NCI-H187 (cell line): ENCODE data around the gene MX1.

Experiments used
- DNase-seq, 2 experiments: peaks; one replicate each; lab custom pipeline; 2025; lab: John Stamatoyannopoulos, UW

MX1 gene

GRCh38 chr21:41460578-41461527, 34.8 kb downstream of the MX1 start:
- no peak for DNase-seq

- DNase-seq, result no peak
Measured at GRCh38 chr21:41465176-41465781, 39.2 kb downstream of the MX1 start.

GRCh38 chr21:41466024-41466820, 40.2 kb downstream of the MX1 start:
- no peak for DNase-seq

DNA sequence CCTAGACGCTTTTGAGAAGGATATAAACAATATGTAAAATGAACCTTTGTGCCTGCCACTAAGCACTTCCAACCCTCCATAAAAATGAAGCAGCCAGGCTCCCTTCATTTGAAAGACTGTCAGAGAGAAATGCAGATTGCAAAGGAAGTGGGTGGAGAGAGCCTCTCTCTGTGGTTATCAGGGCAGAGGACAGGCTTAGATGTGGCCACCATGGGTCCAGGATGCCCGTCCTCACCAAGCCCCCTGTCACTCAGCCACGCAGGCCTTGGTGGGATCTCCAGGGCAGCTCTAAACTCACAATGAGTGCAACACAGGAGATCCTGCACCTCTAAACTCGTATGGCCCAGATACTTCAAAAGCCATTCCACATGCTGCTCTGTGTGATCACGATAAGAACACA, 44.0 kb downstream of the MX1 start:
- no peak for DNase-seq

DNA sequence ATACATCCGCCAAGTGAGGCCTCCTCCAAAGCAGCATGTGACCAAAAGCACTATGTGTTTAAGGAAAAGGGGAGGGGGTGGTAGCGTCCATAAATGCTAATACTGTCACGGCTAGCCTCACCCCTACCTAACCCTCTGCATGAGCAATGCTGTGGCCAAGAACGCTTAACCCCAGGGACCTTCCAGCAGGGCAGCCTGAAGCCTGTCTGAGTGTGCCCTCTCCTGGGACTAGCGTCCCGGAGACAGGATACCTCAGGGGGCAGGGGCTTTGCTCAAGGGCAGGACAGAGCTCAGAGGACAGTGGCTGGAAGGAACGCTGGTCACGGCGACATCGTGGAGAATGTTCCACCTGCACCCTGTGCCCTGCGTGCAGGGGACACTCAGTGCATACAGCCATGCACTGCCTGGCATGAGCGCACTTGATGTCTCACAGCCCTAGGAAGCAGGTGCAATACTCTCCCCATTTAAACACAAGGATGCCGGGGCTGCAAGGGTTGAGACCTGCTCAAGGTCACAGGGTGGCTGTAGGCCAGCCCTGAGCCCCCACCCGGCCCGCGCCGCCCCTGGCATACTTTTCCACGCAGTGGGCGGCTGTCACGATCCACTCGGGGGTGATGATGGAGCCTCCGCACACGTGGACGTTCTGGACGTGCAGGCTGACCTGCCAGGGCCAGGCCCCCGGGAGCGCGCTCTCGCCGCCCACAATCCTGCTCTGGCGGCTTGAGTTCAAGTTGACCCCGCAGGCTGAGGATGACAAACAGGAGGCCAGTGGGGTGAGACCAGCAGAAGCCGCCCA, 46.9 kb downstream of the MX1 start:
- no peak for DNase-seq

- no peak for DNase-seq
Measured at GRCh38 chr21:41475714-41476420, 49.8 kb downstream of the MX1 start.

GRCh38 chr21:41477641-41478318, 51.7 kb downstream of the MX1 start:
- peak in 1 of 2 experiments; percentile 19 for DNase-seq

DNA sequence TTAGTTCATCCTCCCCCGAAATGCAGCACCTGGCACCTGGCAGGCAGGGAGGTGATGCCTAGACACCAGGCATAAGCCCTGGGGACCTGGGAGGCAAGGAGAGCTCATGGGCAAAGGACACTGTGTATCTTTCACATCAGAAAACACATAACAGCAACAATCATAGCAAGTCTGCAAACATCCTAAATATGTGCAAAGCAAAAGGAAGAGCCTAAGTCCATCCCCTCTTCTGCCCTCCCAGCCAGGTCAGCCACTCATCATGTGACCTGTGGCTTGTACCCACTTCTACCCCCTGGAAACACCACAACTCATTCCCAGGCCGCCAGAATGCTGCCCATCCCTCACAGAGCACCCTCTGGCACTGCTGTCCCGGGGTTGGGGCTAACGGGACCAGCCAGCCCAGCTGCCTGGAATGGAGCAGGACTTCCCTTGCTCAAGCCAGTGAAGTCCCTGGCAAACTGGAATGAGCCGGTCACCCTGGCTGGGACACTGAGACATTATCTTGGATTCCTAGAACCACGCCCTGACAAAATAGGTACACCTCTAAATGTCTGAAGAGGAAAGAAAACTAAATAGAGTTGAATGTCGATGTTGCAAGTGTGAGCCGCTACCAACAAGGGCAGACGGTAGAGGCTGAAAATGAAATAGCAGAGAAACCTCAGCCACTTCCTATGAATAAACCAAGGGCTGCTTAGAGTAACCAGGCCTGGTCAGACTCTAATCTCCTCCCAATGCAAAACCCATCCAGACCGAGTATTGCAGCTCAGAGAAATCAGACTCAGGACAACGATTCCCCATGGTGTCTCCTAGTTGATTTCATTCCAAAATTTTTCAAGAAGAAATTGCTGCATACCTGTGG, 52.5 kb downstream of the MX1 start:
- DNase-seq, result no peak

DNA sequence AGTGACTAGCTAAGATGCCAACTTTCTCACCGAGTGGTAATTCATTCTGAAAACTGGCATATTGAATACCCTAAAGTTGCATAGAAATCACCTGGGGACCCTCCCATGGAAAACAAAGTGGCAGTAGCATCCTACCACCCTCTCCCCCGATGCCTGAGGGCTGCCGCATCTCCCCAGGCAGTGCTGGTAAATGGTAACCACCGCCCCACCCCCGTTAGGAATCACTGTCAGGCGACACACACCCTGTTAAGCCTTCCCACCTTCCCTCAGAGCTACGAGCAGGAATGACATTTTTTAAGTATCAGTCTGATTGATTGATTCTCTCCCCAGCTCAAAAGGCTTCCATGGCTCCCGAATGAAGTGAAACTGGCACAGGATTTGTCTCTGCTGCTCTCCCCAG, 53.6 kb downstream of the MX1 start:
- DNase-seq, result no peak

DNA sequence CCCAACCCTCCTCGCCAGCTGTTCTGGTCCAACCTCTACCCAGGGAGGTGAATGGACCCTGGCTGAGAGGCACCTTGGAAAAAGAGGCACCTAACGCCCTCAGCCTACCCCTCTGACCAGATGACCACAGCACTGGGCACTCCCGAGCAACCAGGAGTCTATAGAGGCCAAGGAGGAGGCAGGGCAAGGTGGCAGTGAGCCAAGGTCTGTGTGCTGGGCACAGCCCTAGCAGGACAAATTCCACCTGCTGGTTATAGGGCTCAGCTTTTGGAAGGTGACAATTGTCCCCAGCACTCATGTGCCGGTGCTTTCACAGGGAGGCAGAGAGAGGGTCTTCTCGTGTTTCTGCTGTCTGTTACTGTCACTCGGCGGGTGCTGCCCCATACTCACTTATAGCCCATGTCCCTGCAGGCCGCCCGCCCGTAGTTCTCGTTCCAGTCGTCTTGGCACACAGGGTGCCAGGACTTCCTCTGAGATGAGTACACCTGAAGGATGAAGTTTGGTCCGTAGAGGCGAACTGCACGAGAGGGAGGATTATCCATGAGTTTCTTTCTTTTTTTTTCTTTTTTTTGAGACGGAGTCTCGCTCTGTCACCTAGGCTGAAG, 54.1 kb downstream of the MX1 start:
- DNase-seq, result no peak

GRCh38 chr21:41481191-41481590, 55.2 kb downstream of the MX1 start:
- DNase-seq, result no peak

GRCh38 chr21:41482301-41482700, 56.3 kb downstream of the MX1 start:
- no peak for DNase-seq

DNA sequence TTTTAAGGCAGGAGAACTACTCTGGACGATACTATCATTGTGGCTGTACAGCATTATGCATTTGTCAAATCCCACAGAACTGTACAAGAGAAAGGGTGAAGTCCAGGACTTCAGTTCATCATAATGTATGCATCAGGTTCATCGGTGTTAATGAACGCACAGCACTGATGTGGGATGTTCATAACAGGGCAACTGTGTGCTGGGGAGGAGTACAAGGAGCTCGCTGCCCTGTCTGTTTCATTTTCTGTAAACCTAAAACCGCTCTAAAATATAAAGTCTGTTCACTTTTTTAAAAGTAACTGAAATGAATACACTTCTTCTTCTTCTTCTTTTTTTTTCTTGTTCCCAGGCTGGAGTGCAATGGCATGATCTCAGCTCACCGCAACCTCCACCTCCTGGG, 56.9 kb downstream of the MX1 start:
- DNase-seq, result no peak

DNA sequence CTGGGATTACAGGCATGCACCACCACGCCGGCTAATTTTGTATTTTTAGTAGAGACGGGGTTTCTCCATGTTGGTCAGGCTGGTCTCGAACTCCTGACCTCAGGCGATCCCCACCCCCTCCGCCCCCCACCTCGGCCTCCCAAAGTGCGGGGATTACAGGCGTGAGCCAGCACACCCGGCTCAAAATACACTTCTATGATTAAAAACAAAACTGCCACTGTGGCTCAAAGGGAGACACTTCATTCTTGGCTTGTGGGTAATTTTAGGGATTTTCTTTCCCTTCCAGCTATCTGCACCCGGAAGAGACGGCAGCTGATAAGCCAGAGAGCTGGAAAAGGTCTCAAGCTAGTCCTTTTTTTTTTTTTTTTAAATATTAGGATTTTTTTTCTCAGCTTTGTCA, 57.4 kb downstream of the MX1 start:
- DNase-seq, result no peak

- DNase-seq, result no peak
Measured at GRCh38 chr21:41483973-41484372, 57.9 kb downstream of the MX1 start.

DNA sequence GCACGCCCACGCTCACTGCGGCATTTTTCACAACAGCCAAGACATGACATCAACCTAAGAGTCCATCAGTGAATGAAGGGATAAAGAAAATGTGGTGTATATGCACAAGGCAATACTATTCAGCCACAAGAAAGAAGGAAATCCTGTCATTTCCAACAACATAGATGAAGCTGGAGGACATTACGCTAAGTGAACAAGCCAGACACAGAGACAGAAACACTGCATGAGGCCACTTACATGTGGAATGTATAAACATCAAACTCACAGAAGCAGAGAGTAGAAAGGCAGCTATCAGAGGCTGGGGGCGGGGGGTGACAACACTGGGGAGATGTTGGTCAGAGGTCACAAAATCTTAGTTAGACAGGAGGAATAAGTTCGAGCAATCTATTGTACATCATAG, 61.0 kb downstream of the MX1 start:
- no peak for DNase-seq

- no peak for DNase-seq
Measured at GRCh38 chr21:41488080-41488479, 62.0 kb downstream of the MX1 start.

- DNase-seq, result no peak
Measured at GRCh38 chr21:41489329-41489728, 63.3 kb downstream of the MX1 start.

DNA sequence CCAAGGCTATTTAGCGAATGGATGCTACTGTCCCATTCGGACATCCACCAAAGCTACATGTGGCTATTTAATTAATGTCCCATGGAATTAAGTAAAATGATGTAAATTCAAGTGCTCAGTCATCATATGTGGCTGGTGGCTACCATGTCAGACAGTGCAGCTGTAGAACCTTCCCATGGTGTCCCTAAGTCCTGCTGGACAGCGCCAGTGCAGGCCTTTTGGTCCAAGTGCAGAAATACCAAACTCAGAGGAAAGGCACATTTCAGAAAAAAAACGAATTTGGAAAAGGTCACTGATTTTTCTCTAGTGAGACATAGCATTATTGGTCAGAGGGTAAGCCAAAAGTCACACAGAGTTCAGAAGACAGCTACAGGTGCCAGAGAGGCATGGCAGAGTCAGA, 64.3 kb downstream of the MX1 start:
- no peak for DNase-seq
